ENCODE measurements around the gene NELFCD. TPM values are rescaled to one million over a fixed set of nuclear protein-coding genes. Genes with fewer than 3 reads are reported as not detected.
A peak's percentile ranks its signal among the peaks of the same experiment; 100 is the strongest.

NELFCD gene
- total and polyA plus RNA-seq, 10 of the 15 experiments (the other 5 are each of a cell fraction or from before 2014, with no cell fraction given) = 8.9 to 109 (median 82.9) TPM

GRCh38 chr20:59022754-59023153 is 41.7 kb downstream of the NELFCD start:
- Histone ChIP-seq H3K4me3 (no peak overlapping the region), H3K9ac (ENCODE audit: control insufficient read depth, insufficient read depth, low read length) (no peak overlapping the region), H2AFZ (ENCODE audit: control insufficient read depth, low read depth, low read length) (no peak overlapping the region), H3K27me3 (replicated peaks in 1 of 2; ENCODE audit: control insufficient read depth in 2 of 2, insufficient read depth in 2 of 2, low read length in 1 of 2) (no peaks in the 10 kb centered on the region), H3K27ac (ENCODE audit: control insufficient read depth, insufficient read depth) (no peak overlapping the region), H3K79me2 (ENCODE audit: control insufficient read depth, insufficient read depth, low read length) (peaks cover 12% of the 10 kb centered on the region), H3K4me2 (ENCODE audit: control insufficient read depth, insufficient read depth) (no peak overlapping the region), H4K20me1 (ENCODE audit: control insufficient read depth, insufficient read depth) (no peaks in the 10 kb centered on the region), H3K36me3 (ENCODE audit: control insufficient read depth in 2 of 2, insufficient read depth in 2 of 2, low read length in 1 of 2) (peaks cover 12 to 30% of the 10 kb centered on the region in 2 experiments), H3K9me3 (replicated peaks; ENCODE audit: control insufficient read depth, insufficient read depth, low read length) (no peaks in the 10 kb centered on the region), H3K4me1 (ENCODE audit: control insufficient read depth, insufficient read depth, low read length) (no peaks in the 10 kb centered on the region)
- no TSS peak for BruUV-seq (replicated peaks)
- intact Hi-C loops (cut with micrococcal nuclease; ENCODE audit: unreplicated experiment) (no loop called here), in situ Hi-C loops (cut with MboI) (no loop called here)
- CTCF ChIA-PET = interaction anchor here (0.6 kb wide), 1 partner anchor 155 kb away, joined by 3 read pairs; no protein-coding TSS in a partner anchor
- FAIRE-seq (no peak), ATAC-seq (no peak), DNase-seq (ENCODE audit: low read depth, low spot score) (no peak)
- RAD21 ChIA-PET (ENCODE audit: unreplicated experiment) = no interaction called here
- POLR2A ChIA-PET = interaction anchor here (0.5 to 0.6 kb wide), 2 partner anchors 10 to 25 kb away, joined by 3 read pairs; partner anchors contain the start of gene ATP5F1E
- TF ChIP-seq LARP7 (IDR thresholded peaks at IDR 0.05) (no peak), POLR2A (IDR thresholded peaks at IDR 0.05; ENCODE audit: low read depth, low read length) (0 out of 2 replicates have a peak, but pooled peaks have one; percentile 18)
- WGBS (ENCODE audit: insufficient coverage, insufficient replicate concordance, low lambda C conversion rate, missing lambda C conversion rate) = 98% methylated on average over 15 of the region's 15 CpGs
- SMC1A ChIA-PET (ENCODE audit: uncharacterized antibody, unreplicated experiment) = interaction anchor here (2.3 kb wide), 1 partner anchor 9 kb away, joined by 9 read pairs; the partner anchor contains the start of gene ATP5F1E

GRCh38 chr20:59023616-59024015 is 42.6 kb downstream of the NELFCD start:
- Histone ChIP-seq H3K9ac (ENCODE audit: control insufficient read depth, insufficient read depth, low read length) (no peak overlapping the region), H3K4me2 (ENCODE audit: control insufficient read depth, insufficient read depth) (no peak overlapping the region), H3K27ac (ENCODE audit: control insufficient read depth, insufficient read depth) (no peak overlapping the region), H3K36me3 (ENCODE audit: control insufficient read depth in 2 of 2, insufficient read depth in 2 of 2, low read length in 1 of 2) (peaks cover 12 to 30% of the 10 kb centered on the region in 2 experiments), H2AFZ (ENCODE audit: control insufficient read depth, low read depth, low read length) (no peak overlapping the region), H3K9me3 (replicated peaks; ENCODE audit: control insufficient read depth, insufficient read depth, low read length) (no peaks in the 10 kb centered on the region), H3K79me2 (ENCODE audit: control insufficient read depth, insufficient read depth, low read length) (peaks cover 19% of the 10 kb centered on the region), H3K4me1 (ENCODE audit: control insufficient read depth, insufficient read depth, low read length) (no peaks in the 10 kb centered on the region), H3K27me3 (replicated peaks in 1 of 2; ENCODE audit: control insufficient read depth in 2 of 2, insufficient read depth in 2 of 2, low read length in 1 of 2) (no peaks in the 10 kb centered on the region), H4K20me1 (ENCODE audit: control insufficient read depth, insufficient read depth) (no peaks in the 10 kb centered on the region), H3K4me3 (no peak overlapping the region)
- in situ Hi-C loops (cut with MboI) (no loop called here), intact Hi-C loops (cut with micrococcal nuclease; ENCODE audit: unreplicated experiment) (no loop called here)
- WGBS (ENCODE audit: insufficient coverage, insufficient replicate concordance, low lambda C conversion rate, missing lambda C conversion rate) = 90% methylated on average over 13 of the region's 13 CpGs
- ChIA-PET SMC1A (ENCODE audit: uncharacterized antibody, unreplicated experiment) (no interaction called here), RAD21 (ENCODE audit: unreplicated experiment) (interaction anchor here (0.7 kb wide), 1 partner anchor 42 kb away, joined by 4 read pairs; no protein-coding TSS in a partner anchor), POLR2A (interaction anchor here (0.6 kb wide), 1 partner anchor 9 kb away, joined by 3 read pairs; the partner anchor contains the start of gene ATP5F1E), CTCF (no interaction called here)
- TF ChIP-seq HDAC2 (IDR thresholded peaks at IDR 0.05) = no peak
- no peak for TF ChIP-seq ATF7 (IDR thresholded peaks at IDR 0.05; ENCODE audit: low read depth)
- no peak for TF ChIP-seq IRF5 (IDR thresholded peaks at IDR 0.05; ENCODE audit: borderline replicate concordance)
- no peak for TF ChIP-seq ZNF207 (IDR thresholded peaks at IDR 0.05; ENCODE audit: borderline replicate concordance)
- TF ChIP-seq PBX3 (IDR thresholded peaks at IDR 0.05; ENCODE audit: insufficient replicate concordance, low read depth, low read length) = no peak
- TF ChIP-seq ZBTB4 (CRISPR knock-in tag; IDR thresholded peaks at IDR 0.05) = no peak
- ATAC-seq (no peak), DNase-seq (ENCODE audit: low read depth, low spot score) (no peak), FAIRE-seq (no peak)
- no TSS peak for BruUV-seq (replicated peaks)
